SU-DHL-6 (cell line): ENCODE data around the gene LONRF2.

Experiments
- EZH2phosphoT487 ChIP-seq: fragments of 200-600 bp; sonication (generic), shearing (Covaris generic); conservative IDR thresholded peaks from 2 replicates; pipeline ENCODE4 v1.6.1; 2018; ENCODE audit warnings: mild to moderate bottlenecking, antibody characterized with exemption, low read length, moderate library complexity, mixed read lengths
- TF ChIP-seq, protein P1 (sequence below): fragments of 200-600 bp; sonication (generic); IDR thresholded peaks from one replicate; pipeline ENCODE4 v1.5.1; 2017; ENCODE audit warnings: antibody characterized with exemption, mild to moderate bottlenecking, low read length, moderate library complexity; ENCODE audit not compliant: insufficient read depth, poor library complexity, severe bottlenecking

DNA sequence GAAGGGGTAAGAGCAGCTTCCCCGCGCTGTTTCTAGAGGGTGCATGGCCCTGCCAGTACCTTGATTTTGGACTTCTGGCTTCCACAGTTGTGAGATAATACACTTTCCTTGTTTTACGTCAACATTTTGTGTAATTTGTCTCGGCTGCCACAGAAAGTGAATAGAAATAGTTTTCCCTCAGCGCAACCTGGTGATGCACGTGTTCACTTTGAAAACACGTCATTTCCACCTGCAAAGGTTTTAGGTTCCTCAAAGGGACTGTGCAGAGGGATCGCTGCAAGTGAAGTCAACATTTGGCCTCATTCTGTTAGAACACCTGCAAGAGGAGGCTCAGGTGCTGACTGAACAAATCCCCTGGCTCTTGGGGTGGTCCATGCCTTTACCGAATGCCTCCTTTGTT lies 71.7 kb downstream of the LONRF2 start:
- TF ChIP-seq, protein P1, sequence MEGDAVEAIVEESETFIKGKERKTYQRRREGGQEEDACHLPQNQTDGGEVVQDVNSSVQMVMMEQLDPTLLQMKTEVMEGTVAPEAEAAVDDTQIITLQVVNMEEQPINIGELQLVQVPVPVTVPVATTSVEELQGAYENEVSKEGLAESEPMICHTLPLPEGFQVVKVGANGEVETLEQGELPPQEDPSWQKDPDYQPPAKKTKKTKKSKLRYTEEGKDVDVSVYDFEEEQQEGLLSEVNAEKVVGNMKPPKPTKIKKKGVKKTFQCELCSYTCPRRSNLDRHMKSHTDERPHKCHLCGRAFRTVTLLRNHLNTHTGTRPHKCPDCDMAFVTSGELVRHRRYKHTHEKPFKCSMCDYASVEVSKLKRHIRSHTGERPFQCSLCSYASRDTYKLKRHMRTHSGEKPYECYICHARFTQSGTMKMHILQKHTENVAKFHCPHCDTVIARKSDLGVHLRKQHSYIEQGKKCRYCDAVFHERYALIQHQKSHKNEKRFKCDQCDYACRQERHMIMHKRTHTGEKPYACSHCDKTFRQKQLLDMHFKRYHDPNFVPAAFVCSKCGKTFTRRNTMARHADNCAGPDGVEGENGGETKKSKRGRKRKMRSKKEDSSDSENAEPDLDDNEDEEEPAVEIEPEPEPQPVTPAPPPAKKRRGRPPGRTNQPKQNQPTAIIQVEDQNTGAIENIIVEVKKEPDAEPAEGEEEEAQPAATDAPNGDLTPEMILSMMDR, result no peak
- TF ChIP-seq EZH2phosphoT487, result no peak
